Kidney (tissue), 14 donors: Measurements from ENCODE around the gene ANO2. TPM values are rescaled to one million over a fixed set of nuclear protein-coding genes. Genes with fewer than 3 reads are reported as not detected.
A peak's percentile ranks its signal among the peaks of the same experiment; 100 is the strongest.

Experiments
- DNase-seq, 5 donors: peaks; one replicate each; pipeline ENCODE4 v3.0.0-alpha.2; 2013 to 2020
- FAIRE-seq: peaks from 2 replicates; lab custom pipeline; 2012; peaks lifted over from hg19 to GRCh38; lab: Jason Lieb, UNC
- H3K27ac ChIP-seq, 2 donors: one replicate each; pipeline ENCODE4 v1.7.0; 2013; ENCODE audit warnings: low read depth in 2 of 2, low read length in 2 of 2, inconsistent platforms in 1 of 2
- H3K27me3 ChIP-seq: one replicate; pipeline ENCODE4 v1.7.1; 2013; ENCODE audit warnings: low read length, inconsistent platforms; ENCODE audit not compliant: control insufficient read depth, insufficient read depth
- H3K36me3 ChIP-seq, 3 donors: one replicate each; pipeline versions ENCODE4 v1.7.0 to v1.7.1; 2013; ENCODE audit warnings: low read length in 3 of 3, control low read depth in 1 of 3, inconsistent platforms in 1 of 3; ENCODE audit not compliant: insufficient read depth in 3 of 3, control insufficient read depth in 2 of 3
- H3K4me1 ChIP-seq, 3 donors: one replicate each; pipeline versions ENCODE4 v1.7.0 to v1.7.1; 2013; ENCODE audit warnings: low read length in 3 of 3, inconsistent platforms in 1 of 3, low read depth in 1 of 3; ENCODE audit not compliant: control insufficient read depth in 2 of 3, insufficient read depth in 2 of 3
- H3K4me3 ChIP-seq, 3 donors: one replicate each; pipeline versions ENCODE4 v1.7.0 to v1.8.1; 2013; ENCODE audit warnings: low read length in 3 of 3, control low read depth in 1 of 3, inconsistent platforms in 1 of 3
- H3K9ac ChIP-seq, 3 donors: one replicate each; pipeline versions ENCODE4 v1.7.0 to v1.7.1; 2013; ENCODE audit warnings: low read length in 3 of 3, control low read depth in 1 of 3, inconsistent platforms in 1 of 3
- H3K9me3 ChIP-seq, 3 donors: one replicate each; pipeline versions ENCODE4 v1.7.0 to v1.7.1; 2013; ENCODE audit warnings: low read length in 3 of 3, control low read depth in 1 of 3, inconsistent platforms in 1 of 3; ENCODE audit not compliant: control insufficient read depth in 2 of 3, insufficient read depth in 1 of 3
- intact Hi-C: fragments of 100-400 bp; cut with DNase I; formaldehyde crosslinking; loops from one replicate; pipeline ENCODE4 v1.11.1; 2022
- polyA plus RNA-seq: library from polyadenylated mRNA; stranded (reverse); fragments of 350-450 nt; fragmentation: Illumina TruSeq; extraction: RNeasy Lipid Tissue Mini Kit (QIAGEN cat#74804); gene quantifications from one replicate; pipeline ENCODE4 v1.2.3, GENCODE V29; 2014; ENCODE audit warnings: low read depth, low replicate concordance; ENCODE audit not compliant: insufficient read depth
- total RNA-seq: library from RNA; stranded (reverse); fragmentation: NEBNext Ultra II Directional; extraction: Animal tissue kit (Norgen Biotek cat#: 25700); gene quantifications from one replicate; pipeline ENCODE4 v1.2.1, GENCODE V29; 2021
- TF ChIP-seq, protein P1 (sequence below): IDR thresholded peaks from 3 replicates; pipeline ENCODE4 v1.5.1; 2012; ENCODE audit warnings: mild to moderate bottlenecking, moderate library complexity, borderline replicate concordance; ENCODE audit not compliant: insufficient read depth; ENCODE audit errors: extremely low read depth
- donor health status: control.
- donor health status: control.
- donor health status: control.
- donor health status: control.
- donor health status: control.
- donor health status: DM: yes; HTN: yes; CAD: no.
- donor health status: Normal renal cell carcinoma (clear cell type).

The ANO2 gene
- total and polyA plus RNA-seq, 2 donors from 2014 or later: 0.34 to 4.4 TPM

GRCh38 chr12:5624486-5625272 lies 320.4 kb downstream of the ANO2 start:
- no peak overlapping the region for H3K9ac ChIP-seq
- no peaks in the 10 kb centered on the region for H3K9me3 ChIP-seq
- intact Hi-C loops: no loop called here
- no peak for FAIRE-seq
- H3K27me3 ChIP-seq: no peaks in the 10 kb centered on the region
- no peak for DNase-seq
- H3K27ac ChIP-seq: no peak overlapping the region
- no peaks in the 10 kb centered on the region for H3K36me3 ChIP-seq
- H3K4me1 ChIP-seq: no peaks in the 10 kb centered on the region
- no peak overlapping the region for H3K4me3 ChIP-seq
- TF ChIP-seq, protein P1, sequence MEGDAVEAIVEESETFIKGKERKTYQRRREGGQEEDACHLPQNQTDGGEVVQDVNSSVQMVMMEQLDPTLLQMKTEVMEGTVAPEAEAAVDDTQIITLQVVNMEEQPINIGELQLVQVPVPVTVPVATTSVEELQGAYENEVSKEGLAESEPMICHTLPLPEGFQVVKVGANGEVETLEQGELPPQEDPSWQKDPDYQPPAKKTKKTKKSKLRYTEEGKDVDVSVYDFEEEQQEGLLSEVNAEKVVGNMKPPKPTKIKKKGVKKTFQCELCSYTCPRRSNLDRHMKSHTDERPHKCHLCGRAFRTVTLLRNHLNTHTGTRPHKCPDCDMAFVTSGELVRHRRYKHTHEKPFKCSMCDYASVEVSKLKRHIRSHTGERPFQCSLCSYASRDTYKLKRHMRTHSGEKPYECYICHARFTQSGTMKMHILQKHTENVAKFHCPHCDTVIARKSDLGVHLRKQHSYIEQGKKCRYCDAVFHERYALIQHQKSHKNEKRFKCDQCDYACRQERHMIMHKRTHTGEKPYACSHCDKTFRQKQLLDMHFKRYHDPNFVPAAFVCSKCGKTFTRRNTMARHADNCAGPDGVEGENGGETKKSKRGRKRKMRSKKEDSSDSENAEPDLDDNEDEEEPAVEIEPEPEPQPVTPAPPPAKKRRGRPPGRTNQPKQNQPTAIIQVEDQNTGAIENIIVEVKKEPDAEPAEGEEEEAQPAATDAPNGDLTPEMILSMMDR: no peak

DNA sequence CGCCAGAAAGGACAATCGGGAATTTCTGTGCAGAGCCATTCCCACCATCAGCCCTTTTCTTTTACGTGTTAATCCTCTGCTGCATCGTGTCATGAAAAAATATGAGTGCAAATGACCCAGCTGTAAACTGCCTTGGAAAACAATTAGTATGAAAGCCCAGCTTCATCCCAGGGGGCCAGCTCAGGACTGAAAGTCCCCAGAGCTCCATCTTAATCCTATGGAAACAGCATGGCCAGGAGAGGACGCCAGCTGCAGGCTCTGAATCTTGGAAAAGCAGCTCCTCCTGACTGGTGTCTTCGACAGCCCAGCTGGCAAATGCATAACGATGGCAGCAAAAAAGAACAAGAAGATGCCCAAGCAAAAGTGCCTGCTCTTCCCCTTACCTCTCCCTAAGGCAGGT lies 321.6 kb downstream of the ANO2 start:
- DNase-seq (no peak), FAIRE-seq (no peak)
- Histone ChIP-seq H3K27me3 (no peaks in the 10 kb centered on the region), H3K36me3 (no peaks in the 10 kb centered on the region), H3K9ac (no peak overlapping the region), H3K9me3 (no peaks in the 10 kb centered on the region), H3K4me3 (no peak overlapping the region), H3K4me1 (no peaks in the 10 kb centered on the region), H3K27ac (no peak overlapping the region)
- TF ChIP-seq, protein P1: no peak
- intact Hi-C loops: no loop called here

DNA sequence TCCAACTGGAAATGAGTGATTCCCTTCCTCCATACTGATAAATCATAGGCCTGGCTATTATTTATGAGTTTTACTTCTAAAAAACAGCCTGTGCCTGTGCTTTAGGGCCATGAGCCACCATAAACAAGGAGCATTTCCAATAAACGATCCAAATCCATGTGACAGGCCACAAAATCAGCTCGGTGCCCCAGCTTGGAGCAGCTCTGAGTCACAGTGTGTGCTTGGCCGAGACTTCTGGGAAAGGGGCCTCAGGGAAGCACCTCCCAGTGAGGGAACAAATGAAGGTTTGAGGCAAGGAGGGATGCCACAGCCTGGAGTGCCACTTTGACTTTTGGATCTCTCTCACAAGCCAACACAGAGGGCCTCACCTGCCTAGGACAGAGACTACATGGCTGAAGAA lies 322.8 kb downstream of the ANO2 start:
- no peaks in the 10 kb centered on the region for H3K4me1 ChIP-seq
- intact Hi-C loops: no loop called here
- FAIRE-seq (no peak), DNase-seq (no peak)
- TF ChIP-seq, protein P1: no peak
- H3K4me3 ChIP-seq: no peak overlapping the region
- no peaks in the 10 kb centered on the region for H3K27me3 ChIP-seq
- H3K9ac ChIP-seq: no peak overlapping the region
- H3K36me3 ChIP-seq: no peaks in the 10 kb centered on the region
- peak overlapping the region in 1 of 2 donors; percentile 10 for H3K27ac ChIP-seq
- no peaks in the 10 kb centered on the region for H3K9me3 ChIP-seq
